Cardiac muscle cell (in vitro differentiated cells and primary cell): Measurements from ENCODE around the gene ALDH1B1. TPM values are rescaled to one million over a fixed set of nuclear protein-coding genes. Genes with fewer than 3 reads are reported as not detected.

Experiments
- DNase-seq, 2 donors: peaks; one replicate each; pipeline versions ENCODE4 v3.0.0 to v3.0.0-alpha.2; 2010 to 2017; ENCODE audit warnings: low read depth in 1 of 2, low spot score in 1 of 2
- H3K27ac ChIP-seq: fragments of 200-600 bp; sonication (generic); 2 replicates; pipeline ENCODE4 v1.5.1; 2016
- H3K27me3 ChIP-seq: fragments of 200-600 bp; sonication (generic); 2 replicates; pipeline ENCODE4 v1.6.0; 2016; ENCODE audit warnings: control low read depth
- H3K36me3 ChIP-seq: fragments of 200-600 bp; sonication (generic); 2 replicates; pipeline ENCODE4 v1.5.1; 2016; ENCODE audit warnings: control low read depth
- H3K4me1 ChIP-seq: fragments of 200-600 bp; sonication (generic); 2 replicates; pipeline ENCODE4 v1.8.1; 2017; ENCODE audit warnings: low read depth, mild to moderate bottlenecking, mixed run types
- H3K4me3 ChIP-seq: fragments of 200-600 bp; sonication (generic); 2 replicates; pipeline ENCODE4 v1.5.1; 2016; ENCODE audit warnings: mild to moderate bottlenecking
- H3K9me3 ChIP-seq: fragments of 200-600 bp; sonication (generic); 2 replicates; pipeline ENCODE4 v1.5.1; 2017; ENCODE audit warnings: low read depth, mild to moderate bottlenecking, control low read depth
- polyA plus RNA-seq: library from polyadenylated mRNA; unstranded; fragments of >200 nt; fragmentation: Nextera tagmentation; extraction: Ambion mirVana; gene quantifications from 2 replicates; pipeline ENCODE4 v1.2.1, GENCODE V29; 2016
- total RNA-seq: library from RNA; depleted of rRNA; stranded (reverse); fragments of >200 nt; gene quantifications from 2 replicates; pipeline ENCODE4 v1.2.3, GENCODE V29; 2016
- TF ChIP-seq, protein P1 (sequence below): IDR thresholded peaks from 2 replicates; pipeline ENCODE4 v1.5.1; 2012; ENCODE audit warnings: low read depth, mild to moderate bottlenecking, low read length

The ALDH1B1 gene
- total RNA-seq (24.7 and 31.7 TPM in 2 replicates), polyA plus RNA-seq (34.7 and 51.6 TPM in 2 replicates)

DNA sequence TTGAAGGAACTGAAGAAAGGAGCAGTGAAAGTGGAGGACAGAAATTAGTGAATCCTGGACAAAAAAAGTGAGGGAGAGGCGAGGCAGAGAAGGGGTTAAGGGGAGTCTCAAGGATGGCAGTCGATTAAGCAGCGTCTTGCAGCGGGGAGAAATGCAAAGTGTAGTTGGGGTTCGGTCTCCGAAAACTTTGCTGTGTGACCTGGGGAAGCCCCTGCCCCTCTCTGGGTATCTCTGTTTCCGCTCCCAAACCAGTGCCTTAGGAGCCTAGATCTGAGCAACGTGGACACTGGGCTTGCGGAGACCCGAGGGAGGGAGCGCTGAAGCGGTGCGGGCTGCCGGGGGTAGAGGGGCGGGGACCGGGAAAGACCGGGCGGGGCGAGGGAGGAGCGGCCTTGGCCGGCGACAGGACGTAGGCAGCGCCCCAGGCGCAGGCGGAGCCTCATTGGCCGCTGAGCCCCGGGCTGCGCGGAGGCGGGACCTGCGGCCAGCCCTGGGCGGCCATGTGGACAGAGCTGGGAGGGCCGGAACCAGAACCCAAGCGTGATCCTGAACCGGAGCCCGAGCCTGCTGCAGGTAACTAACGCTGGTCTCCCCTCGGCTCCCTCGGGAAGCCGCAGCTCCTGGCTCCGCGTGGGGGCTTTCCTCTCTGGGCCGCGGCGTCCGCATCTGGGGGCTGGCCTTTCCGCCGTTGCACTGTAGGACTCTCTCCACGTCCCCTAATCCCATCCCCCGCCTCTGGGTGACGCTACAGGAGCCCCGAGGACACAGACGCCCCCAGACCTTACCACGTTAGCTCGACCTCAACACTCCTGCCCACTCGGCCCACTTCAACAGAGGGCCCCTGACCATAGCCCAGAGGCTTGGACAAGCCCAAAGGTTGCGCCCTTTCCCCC, at the start of gene ALDH1B1:
ALDH1B1 (plus strand) TSS at position 468 of the 893 bp plus-strand sequence. CDS start 3,047 bp downstream, outside the sequence.
- peak; percentile 90 to 93 for DNase-seq
- H3K9me3 ChIP-seq: no peaks in the 10 kb centered on the region
- H3K27ac ChIP-seq: no peak within 1 kb of the TSS
- TF ChIP-seq, protein P1, sequence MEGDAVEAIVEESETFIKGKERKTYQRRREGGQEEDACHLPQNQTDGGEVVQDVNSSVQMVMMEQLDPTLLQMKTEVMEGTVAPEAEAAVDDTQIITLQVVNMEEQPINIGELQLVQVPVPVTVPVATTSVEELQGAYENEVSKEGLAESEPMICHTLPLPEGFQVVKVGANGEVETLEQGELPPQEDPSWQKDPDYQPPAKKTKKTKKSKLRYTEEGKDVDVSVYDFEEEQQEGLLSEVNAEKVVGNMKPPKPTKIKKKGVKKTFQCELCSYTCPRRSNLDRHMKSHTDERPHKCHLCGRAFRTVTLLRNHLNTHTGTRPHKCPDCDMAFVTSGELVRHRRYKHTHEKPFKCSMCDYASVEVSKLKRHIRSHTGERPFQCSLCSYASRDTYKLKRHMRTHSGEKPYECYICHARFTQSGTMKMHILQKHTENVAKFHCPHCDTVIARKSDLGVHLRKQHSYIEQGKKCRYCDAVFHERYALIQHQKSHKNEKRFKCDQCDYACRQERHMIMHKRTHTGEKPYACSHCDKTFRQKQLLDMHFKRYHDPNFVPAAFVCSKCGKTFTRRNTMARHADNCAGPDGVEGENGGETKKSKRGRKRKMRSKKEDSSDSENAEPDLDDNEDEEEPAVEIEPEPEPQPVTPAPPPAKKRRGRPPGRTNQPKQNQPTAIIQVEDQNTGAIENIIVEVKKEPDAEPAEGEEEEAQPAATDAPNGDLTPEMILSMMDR: peak; percentile 33
- peaks cover 21% of the 10 kb centered on the region for H3K4me1 ChIP-seq
- H3K36me3 ChIP-seq: no peaks in the 10 kb centered on the region
- no peaks in the 10 kb centered on the region for H3K27me3 ChIP-seq
- peak within 1 kb of the TSS; percentile 60 for H3K4me3 ChIP-seq

DNA sequence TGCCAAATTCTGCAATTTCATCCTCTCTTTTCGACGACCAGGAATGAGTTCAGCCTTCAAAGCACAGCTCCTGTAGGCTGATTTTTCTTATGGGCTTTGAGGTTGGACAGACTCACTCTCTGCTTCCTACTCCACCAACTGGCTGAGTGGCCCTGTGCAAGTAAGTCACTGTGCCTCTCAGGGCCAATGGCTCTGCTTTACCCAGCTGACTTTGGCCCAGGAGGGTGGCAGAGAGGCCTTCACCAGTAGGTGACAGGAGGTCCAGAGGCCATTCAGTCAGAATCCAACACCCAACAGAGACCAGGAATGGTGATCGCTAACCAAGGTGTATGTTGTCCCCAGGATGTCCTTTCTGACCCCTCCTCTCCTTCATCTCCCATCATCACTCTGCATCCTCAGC, 49.5 kb upstream of the ALDH1B1 start:
- peaks cover 2% of the 10 kb centered on the region for H3K4me1 ChIP-seq
- DNase-seq: no peak

DNA sequence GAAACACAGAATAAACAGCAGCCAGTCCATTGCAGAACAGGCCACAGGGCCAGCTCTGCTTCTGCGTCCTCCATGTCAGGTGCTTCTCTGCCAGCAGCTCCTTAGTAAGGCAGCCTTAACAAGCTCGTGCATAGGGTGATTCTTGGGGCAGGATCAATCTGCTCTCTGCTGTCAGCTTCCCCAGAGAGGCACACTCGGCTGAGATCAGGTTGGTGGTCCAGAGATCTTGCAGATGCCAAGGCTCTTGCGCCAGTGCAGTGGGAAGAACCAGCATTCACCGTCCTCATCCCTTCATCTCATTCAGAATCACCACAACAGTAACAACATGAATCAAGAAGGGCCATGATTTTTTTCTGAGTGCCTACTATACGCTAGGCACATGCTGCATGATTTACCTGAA, 49.0 kb upstream of the ALDH1B1 start:
- Histone ChIP-seq H3K36me3 (no peaks in the 10 kb centered on the region), H3K9me3 (no peaks in the 10 kb centered on the region), H3K27ac (no peak overlapping the region), H3K4me1 (peaks cover 2% of the 10 kb centered on the region), H3K27me3 (no peaks in the 10 kb centered on the region), H3K4me3 (no peak overlapping the region)
- TF ChIP-seq, protein P1: no peak
- DNase-seq: no peak

More for the DNA sequence above, 49.5 kb upstream of the ALDH1B1 start:
- H3K36me3 ChIP-seq: no peaks in the 10 kb centered on the region
- no peaks in the 10 kb centered on the region for H3K9me3 ChIP-seq
- no peak overlapping the region for H3K4me3 ChIP-seq
- no peak overlapping the region for H3K27ac ChIP-seq
- no peaks in the 10 kb centered on the region for H3K27me3 ChIP-seq
- TF ChIP-seq, protein P1: no peak

DNA sequence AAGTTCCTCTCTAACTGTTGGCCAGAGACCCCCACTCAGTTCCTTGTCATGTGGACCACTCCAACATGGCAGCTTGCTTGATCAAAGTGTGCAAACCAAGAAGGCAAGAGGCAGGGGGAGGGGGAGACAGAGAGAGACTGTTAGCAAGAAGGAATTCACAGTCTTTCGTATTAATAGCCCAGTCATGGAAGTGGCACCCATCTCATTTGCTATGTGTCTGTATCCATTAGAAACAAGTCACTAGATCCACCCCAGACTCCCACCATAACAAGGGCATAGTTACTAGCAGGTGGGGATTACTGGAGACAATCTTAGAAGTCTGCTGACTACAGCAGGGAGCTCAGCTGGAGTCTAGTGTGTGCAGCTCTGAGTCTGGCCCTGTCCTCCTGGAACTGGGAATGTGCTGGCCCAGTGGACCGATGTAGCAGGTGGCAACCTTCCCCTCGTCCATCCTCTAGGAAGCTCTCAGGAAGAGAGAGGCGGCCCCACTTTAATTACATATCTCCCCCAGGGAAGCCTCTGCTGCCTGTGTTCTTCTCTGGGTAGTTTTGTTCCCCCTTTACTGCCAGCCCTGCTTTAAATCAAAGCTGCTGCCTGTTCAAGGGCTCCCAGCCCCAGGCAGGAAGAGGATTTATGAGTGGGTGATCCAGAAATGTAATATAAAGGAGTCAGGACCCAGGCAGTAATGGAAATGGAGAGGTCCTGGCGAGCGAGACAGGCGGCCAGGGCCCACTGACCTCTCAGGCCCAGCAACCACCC, 47.8 kb upstream of the ALDH1B1 start:
- Histone ChIP-seq H3K4me3 (no peak overlapping the region), H3K4me1 (peaks cover 2% of the 10 kb centered on the region), H3K36me3 (no peaks in the 10 kb centered on the region), H3K27me3 (no peaks in the 10 kb centered on the region), H3K27ac (no peak overlapping the region), H3K9me3 (no peaks in the 10 kb centered on the region)
- TF ChIP-seq, protein P1: no peak
- DNase-seq: no peak

DNA sequence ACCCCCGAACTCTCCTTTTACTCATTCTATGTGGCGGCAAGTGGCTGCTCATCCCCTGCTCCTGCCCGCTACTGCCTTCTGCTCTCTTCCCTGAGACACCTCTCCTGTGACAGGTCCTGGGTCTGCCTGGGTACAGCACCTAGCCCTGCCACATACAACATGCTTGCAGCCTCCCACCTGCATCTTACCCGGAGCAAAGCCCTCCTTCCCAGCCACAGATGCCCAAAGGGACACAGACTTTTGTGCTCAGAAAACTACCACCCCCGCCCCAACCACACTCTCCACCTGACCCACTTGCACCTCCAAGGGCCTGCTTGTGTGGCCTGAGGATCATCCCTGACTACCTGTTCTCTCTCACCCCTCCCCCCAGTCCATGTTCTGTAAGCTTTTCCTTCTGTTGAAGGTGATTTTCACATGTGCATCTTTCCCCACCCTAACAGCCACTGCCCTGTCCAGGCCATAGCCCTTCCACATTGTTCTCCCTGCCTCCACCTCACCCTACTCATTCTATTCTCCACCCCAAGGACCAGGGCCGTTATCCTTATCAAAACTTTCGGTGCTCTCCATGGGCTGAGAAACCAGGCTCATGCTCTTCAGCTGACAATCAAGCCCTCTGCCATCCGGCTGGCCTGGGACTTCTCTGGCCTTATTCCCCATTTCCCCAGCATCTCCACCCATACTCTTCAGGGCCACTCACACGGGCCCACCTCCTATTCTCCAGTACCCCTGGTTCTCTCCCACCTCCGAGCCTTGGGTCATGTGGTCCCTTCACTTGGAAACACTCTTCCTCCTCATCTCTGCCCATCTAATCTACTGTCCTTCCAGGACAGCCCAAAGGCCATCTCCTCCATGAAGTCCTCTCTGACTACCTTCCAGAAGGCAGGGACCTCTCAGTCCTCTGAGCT, 46.4 kb upstream of the ALDH1B1 start:
- TF ChIP-seq, protein P1: no peak
- H3K27me3 ChIP-seq: no peaks in the 10 kb centered on the region
- no peak overlapping the region for H3K27ac ChIP-seq
- DNase-seq: no peak
- no peaks in the 10 kb centered on the region for H3K36me3 ChIP-seq
- peaks cover 2% of the 10 kb centered on the region for H3K4me1 ChIP-seq
- H3K4me3 ChIP-seq: no peak overlapping the region
- no peaks in the 10 kb centered on the region for H3K9me3 ChIP-seq
